Osteoblast (primary cell): ENCODE measurements around the gene MAGI1. TPM values are rescaled to one million over a fixed set of nuclear protein-coding genes. Genes with fewer than 3 reads are reported as not detected.

Experiments
- DNase-seq: peaks from one replicate; pipeline ENCODE4 v3.0.0; 2011; ENCODE audit warnings: low spot score, mixed read lengths; ENCODE audit not compliant: insufficient read length; ENCODE audit errors: missing footprints
- H2AFZ ChIP-seq: 2 replicates; pipeline ENCODE4 v1.6.0; 2011; ENCODE audit warnings: mild to moderate bottlenecking, low read length
- H3K27ac ChIP-seq: 2 replicates; pipeline ENCODE4 v1.5.1; 2011; ENCODE audit warnings: mild to moderate bottlenecking, low read depth, low read length, moderate library complexity
- H3K27me3 ChIP-seq: 2 replicates; pipeline ENCODE4 v1.6.0; 2012; ENCODE audit warnings: mild to moderate bottlenecking, control low read depth, inconsistent platforms, low read length, moderate library complexity; ENCODE audit not compliant: insufficient read depth
- H3K36me3 ChIP-seq: 2 replicates; pipeline ENCODE4 v1.5.1; 2011; ENCODE audit warnings: mild to moderate bottlenecking, low read length, control low read depth, moderate library complexity; ENCODE audit not compliant: insufficient read depth
- H3K4me1 ChIP-seq: 2 replicates; pipeline ENCODE4 v1.5.1; 2011; ENCODE audit warnings: mild to moderate bottlenecking, low read length, control low read depth, moderate library complexity; ENCODE audit not compliant: insufficient read depth
- H3K4me2 ChIP-seq: 2 replicates; pipeline ENCODE4 v1.6.0; 2011; ENCODE audit warnings: mild to moderate bottlenecking, low read length; ENCODE audit not compliant: insufficient read depth
- H3K4me3 ChIP-seq: fragments of 200-600 bp; sonication (generic); 3 replicates; pipeline ENCODE4 v1.5.1; 2012; ENCODE audit warnings: mild to moderate bottlenecking, low read length, inconsistent platforms; ENCODE audit not compliant: insufficient read depth
- H3K79me2 ChIP-seq: 2 replicates; pipeline ENCODE4 v1.6.0; 2012; ENCODE audit warnings: mild to moderate bottlenecking, low read length, control low read depth, inconsistent platforms; ENCODE audit not compliant: insufficient read depth
- H3K9me3 ChIP-seq: 2 replicates; pipeline ENCODE4 v1.5.1; 2011; ENCODE audit warnings: low read depth, low read length, control low read depth
- H4K20me1 ChIP-seq: 2 replicates; pipeline ENCODE4 v1.6.0; 2012; ENCODE audit warnings: mild to moderate bottlenecking, low read length, control low read depth; ENCODE audit not compliant: insufficient read depth
- CTCF ChIP-seq: IDR thresholded peaks from 2 replicates; pipeline ENCODE4 v1.5.1; 2011; ENCODE audit warnings: mild to moderate bottlenecking, low read depth, low read length, moderate library complexity; ENCODE audit errors: extremely low read depth
- total RNA-seq: library from RNA; depleted of rRNA; stranded (reverse); fragments of >200 nt; gene quantifications from 2 replicates; pipeline ENCODE4 v1.2.3, GENCODE V29; 2012

MAGI1 gene
- total RNA-seq, 1 donor: 66.6 TPM

- Histone ChIP-seq H3K4me2 (no peak overlapping the region), H3K4me1 (peaks cover 33% of the 10 kb centered on the region)
Measured at GRCh38 chr3:65576228-65576627, 462.5 kb downstream of the MAGI1 start.

GRCh38 chr3:65575376-65575840 is 463.3 kb downstream of the MAGI1 start:
- H3K36me3 ChIP-seq: no peaks in the 10 kb centered on the region
- no peak for DNase-seq
- H3K9me3 ChIP-seq: no peaks in the 10 kb centered on the region
- no peaks in the 10 kb centered on the region for H3K27me3 ChIP-seq
- TF ChIP-seq CTCF: no peak
- peaks cover 12% of the 10 kb centered on the region for H4K20me1 ChIP-seq
- H3K4me3 ChIP-seq: no peak overlapping the region
- peaks cover 34% of the 10 kb centered on the region for H3K79me2 ChIP-seq
- H3K4me1 ChIP-seq: peaks cover 33% of the 10 kb centered on the region
- peak overlapping the region; percentile 61 for H3K27ac ChIP-seq
- H3K4me2 ChIP-seq: peak overlapping the region; percentile 52
- H2AFZ ChIP-seq: no peak overlapping the region

More at GRCh38 chr3:65576228-65576627, 462.5 kb downstream of the MAGI1 start:
- Histone ChIP-seq H3K9me3 (no peaks in the 10 kb centered on the region), H3K27ac (peak overlapping the region; percentile 68), H4K20me1 (peaks cover 4% of the 10 kb centered on the region), H3K27me3 (no peaks in the 10 kb centered on the region), H3K4me3 (no peak overlapping the region), H3K79me2 (peaks cover 34% of the 10 kb centered on the region), H3K36me3 (no peaks in the 10 kb centered on the region), H2AFZ (no peak overlapping the region)
- no peak for TF ChIP-seq CTCF
- DNase-seq: no peak

- peaks cover 25% of the 10 kb centered on the region for H3K79me2 ChIP-seq
- H3K4me3 ChIP-seq: no peak overlapping the region
Measured at GRCh38 chr3:65573548-65574116, 465.1 kb downstream of the MAGI1 start.

More at GRCh38 chr3:65573548-65574116, 465.1 kb downstream of the MAGI1 start:
- no peaks in the 10 kb centered on the region for H3K9me3 ChIP-seq
- no peak overlapping the region for H3K4me2 ChIP-seq
- no peak for DNase-seq
- no peaks in the 10 kb centered on the region for H3K27me3 ChIP-seq
- H4K20me1 ChIP-seq: peaks cover 21% of the 10 kb centered on the region
- no peak for TF ChIP-seq CTCF
- H2AFZ ChIP-seq: no peak overlapping the region
- H3K36me3 ChIP-seq: no peaks in the 10 kb centered on the region
- peaks cover 38% of the 10 kb centered on the region for H3K4me1 ChIP-seq
- H3K27ac ChIP-seq: no peak overlapping the region
